Measurements from ENCODE around the gene IL24.

Gene IL24

GRCh38 chr1:206900149-206900548, 2.9 kb downstream of the IL24 start:
- DNase-seq (ENCODE audit: low read depth in 1 of 2, low spot score in 1 of 2) = no peak
- TF ChIP-seq SPI1 (IDR thresholded peaks at IDR 0.05; ENCODE audit: borderline replicate concordance, low read depth) (no peak), POLR2AphosphoS5 (IDR thresholded peaks at IDR 0.05; ENCODE audit: low read depth) (no peak), GABPA (IDR thresholded peaks at IDR 0.05; ENCODE audit: low read depth) (no peak)
- TF ChIP-seq, protein P1, sequence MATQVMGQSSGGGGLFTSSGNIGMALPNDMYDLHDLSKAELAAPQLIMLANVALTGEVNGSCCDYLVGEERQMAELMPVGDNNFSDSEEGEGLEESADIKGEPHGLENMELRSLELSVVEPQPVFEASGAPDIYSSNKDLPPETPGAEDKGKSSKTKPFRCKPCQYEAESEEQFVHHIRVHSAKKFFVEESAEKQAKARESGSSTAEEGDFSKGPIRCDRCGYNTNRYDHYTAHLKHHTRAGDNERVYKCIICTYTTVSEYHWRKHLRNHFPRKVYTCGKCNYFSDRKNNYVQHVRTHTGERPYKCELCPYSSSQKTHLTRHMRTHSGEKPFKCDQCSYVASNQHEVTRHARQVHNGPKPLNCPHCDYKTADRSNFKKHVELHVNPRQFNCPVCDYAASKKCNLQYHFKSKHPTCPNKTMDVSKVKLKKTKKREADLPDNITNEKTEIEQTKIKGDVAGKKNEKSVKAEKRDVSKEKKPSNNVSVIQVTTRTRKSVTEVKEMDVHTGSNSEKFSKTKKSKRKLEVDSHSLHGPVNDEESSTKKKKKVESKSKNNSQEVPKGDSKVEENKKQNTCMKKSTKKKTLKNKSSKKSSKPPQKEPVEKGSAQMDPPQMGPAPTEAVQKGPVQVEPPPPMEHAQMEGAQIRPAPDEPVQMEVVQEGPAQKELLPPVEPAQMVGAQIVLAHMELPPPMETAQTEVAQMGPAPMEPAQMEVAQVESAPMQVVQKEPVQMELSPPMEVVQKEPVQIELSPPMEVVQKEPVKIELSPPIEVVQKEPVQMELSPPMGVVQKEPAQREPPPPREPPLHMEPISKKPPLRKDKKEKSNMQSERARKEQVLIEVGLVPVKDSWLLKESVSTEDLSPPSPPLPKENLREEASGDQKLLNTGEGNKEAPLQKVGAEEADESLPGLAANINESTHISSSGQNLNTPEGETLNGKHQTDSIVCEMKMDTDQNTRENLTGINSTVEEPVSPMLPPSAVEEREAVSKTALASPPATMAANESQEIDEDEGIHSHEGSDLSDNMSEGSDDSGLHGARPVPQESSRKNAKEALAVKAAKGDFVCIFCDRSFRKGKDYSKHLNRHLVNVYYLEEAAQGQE (IDR thresholded peaks at IDR 0.05; ENCODE audit: insufficient replicate concordance, low read depth) = no peak
- TF ChIP-seq, protein P2, sequence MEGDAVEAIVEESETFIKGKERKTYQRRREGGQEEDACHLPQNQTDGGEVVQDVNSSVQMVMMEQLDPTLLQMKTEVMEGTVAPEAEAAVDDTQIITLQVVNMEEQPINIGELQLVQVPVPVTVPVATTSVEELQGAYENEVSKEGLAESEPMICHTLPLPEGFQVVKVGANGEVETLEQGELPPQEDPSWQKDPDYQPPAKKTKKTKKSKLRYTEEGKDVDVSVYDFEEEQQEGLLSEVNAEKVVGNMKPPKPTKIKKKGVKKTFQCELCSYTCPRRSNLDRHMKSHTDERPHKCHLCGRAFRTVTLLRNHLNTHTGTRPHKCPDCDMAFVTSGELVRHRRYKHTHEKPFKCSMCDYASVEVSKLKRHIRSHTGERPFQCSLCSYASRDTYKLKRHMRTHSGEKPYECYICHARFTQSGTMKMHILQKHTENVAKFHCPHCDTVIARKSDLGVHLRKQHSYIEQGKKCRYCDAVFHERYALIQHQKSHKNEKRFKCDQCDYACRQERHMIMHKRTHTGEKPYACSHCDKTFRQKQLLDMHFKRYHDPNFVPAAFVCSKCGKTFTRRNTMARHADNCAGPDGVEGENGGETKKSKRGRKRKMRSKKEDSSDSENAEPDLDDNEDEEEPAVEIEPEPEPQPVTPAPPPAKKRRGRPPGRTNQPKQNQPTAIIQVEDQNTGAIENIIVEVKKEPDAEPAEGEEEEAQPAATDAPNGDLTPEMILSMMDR (IDR thresholded peaks at IDR 0.05; ENCODE audit: insufficient read depth, low read length) = no peak
- Histone ChIP-seq H3K27me3 (ENCODE audit: insufficient read depth, poor library complexity, severe bottlenecking) (peaks cover 3% of the 10 kb centered on the region), H3K4me3 (replicated peaks; ENCODE audit: insufficient read depth, low read length) (no peak overlapping the region), H3K27ac (replicated peaks) (no peak overlapping the region)

DNA sequence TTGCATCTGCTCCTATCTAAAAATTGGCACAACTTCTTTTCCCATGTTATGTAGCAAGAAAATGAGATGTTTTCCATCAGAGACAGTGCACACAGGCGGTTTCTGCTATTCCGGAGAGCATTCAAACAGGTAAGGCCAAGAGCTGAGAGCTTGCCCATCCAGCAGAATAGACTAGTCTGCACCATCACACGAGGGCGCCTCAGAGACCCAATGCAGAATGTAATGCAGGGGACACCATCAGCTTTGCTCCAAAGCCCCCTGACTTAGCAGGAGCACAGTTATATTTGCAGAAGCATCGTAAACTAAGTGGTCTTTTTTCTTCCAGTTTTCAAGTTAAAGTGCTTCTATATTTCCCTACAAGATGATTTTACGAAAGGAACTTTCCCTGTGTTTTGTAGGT, 4.7 kb downstream of the IL24 start:
- H3K4me3 ChIP-seq (replicated peaks; ENCODE audit: insufficient read depth, low read length) = no peak overlapping the region
- H3K27me3 ChIP-seq (ENCODE audit: insufficient read depth, poor library complexity, severe bottlenecking) = peaks cover 3% of the 10 kb centered on the region
- DNase-seq (ENCODE audit: low read depth in 1 of 2, low spot score in 1 of 2) = no peak
- TF ChIP-seq, protein P1 (IDR thresholded peaks at IDR 0.05; ENCODE audit: insufficient replicate concordance, low read depth) = no peak
- TF ChIP-seq SPI1 (IDR thresholded peaks at IDR 0.05; ENCODE audit: borderline replicate concordance, low read depth) = no peak
- no peak for TF ChIP-seq POLR2AphosphoS5 (IDR thresholded peaks at IDR 0.05; ENCODE audit: low read depth)
- TF ChIP-seq, protein P2 (IDR thresholded peaks at IDR 0.05; ENCODE audit: insufficient read depth, low read length) = no peak
- TF ChIP-seq GABPA (IDR thresholded peaks at IDR 0.05; ENCODE audit: low read depth) = no peak
- no peak overlapping the region for H3K27ac ChIP-seq (replicated peaks)

- Histone ChIP-seq H3K4me3 (replicated peaks; ENCODE audit: insufficient read depth, low read length) (no peak overlapping the region), H3K27ac (replicated peaks) (no peak overlapping the region), H3K27me3 (ENCODE audit: insufficient read depth, poor library complexity, severe bottlenecking) (peaks cover 3% of the 10 kb centered on the region)
- TF ChIP-seq GABPA (IDR thresholded peaks at IDR 0.05; ENCODE audit: low read depth) (no peak), POLR2AphosphoS5 (IDR thresholded peaks at IDR 0.05; ENCODE audit: low read depth) (no peak), SPI1 (IDR thresholded peaks at IDR 0.05; ENCODE audit: borderline replicate concordance, low read depth) (no peak)
- TF ChIP-seq, protein P2 (IDR thresholded peaks at IDR 0.05; ENCODE audit: insufficient read depth, low read length) = no peak
- TF ChIP-seq, protein P1 (IDR thresholded peaks at IDR 0.05; ENCODE audit: insufficient replicate concordance, low read depth) = no peak
- no peak for DNase-seq (ENCODE audit: low read depth in 1 of 2, low spot score in 1 of 2)
These were observed 5.5 kb downstream of the IL24 start for GRCh38 chr1:206902702-206903101.

All from HL-60 (cell line).